GM12892 (cell line): ENCODE results near the gene UTP3.

ENCODE experiments used
- POLR2A ChIP-seq: IDR thresholded peaks from 2 replicates; pipeline ENCODE4 v1.6.1; 2011; ENCODE audit warnings: low read depth, low read length, control low read depth
- TAF1 ChIP-seq: IDR thresholded peaks from 2 replicates; pipeline ENCODE4 v1.6.1; 2011; ENCODE audit warnings: low read depth, mild to moderate bottlenecking, control low read depth, low read length, borderline replicate concordance

- TF ChIP-seq POLR2A (no peak), TAF1 (no peak)
These were observed 17.7 kb downstream of the UTP3 start for GRCh38 chr4:70706044-70706461.
